ENCODE data around the gene TMX2. TPM values are rescaled to one million over a fixed set of nuclear protein-coding genes. Genes with fewer than 3 reads are reported as not detected.

TMX2 gene
- total RNA-seq, 2 donors from 2014 or later: 58.5 to 74.2 TPM

- H3K4me3 ChIP-seq: no peak overlapping the region
- H3K36me3 ChIP-seq: no peaks in the 10 kb centered on the region
- no peak for DNase-seq (ENCODE audit: low spot score)
- no peak for TF ChIP-seq CTCF (IDR thresholded peaks at IDR 0.05)
- peaks cover 0 to 4% of the 10 kb centered on the region in 2 donors for H3K4me1 ChIP-seq
- no peaks in the 10 kb centered on the region for H3K27me3 ChIP-seq
- no peaks in the 10 kb centered on the region for H3K9me3 ChIP-seq
- H3K27ac ChIP-seq: no peak overlapping the region
Observed at GRCh38 chr11:57758174-57758573, 45.8 kb downstream of the TMX2 start.

- H3K9me3 ChIP-seq: no peaks in the 10 kb centered on the region
- H3K36me3 ChIP-seq: no peaks in the 10 kb centered on the region
- no peaks in the 10 kb centered on the region for H3K27me3 ChIP-seq
- peak within 1 kb of the TSS; percentile 92 to 97 for H3K27ac ChIP-seq
- DNase-seq (ENCODE audit: low spot score): peak; percentile 95
- H3K4me1 ChIP-seq: peaks cover 0 to 33% of the 10 kb centered on the region in 2 donors
- TF ChIP-seq CTCF (IDR thresholded peaks at IDR 0.05): no peak
- peak within 1 kb of the TSS; percentile 66 to 67 for H3K4me3 ChIP-seq
Observed at GRCh38 chr11:57761301-57762234, 49.2 kb downstream of the TMX2 start, which contains the start of gene CTNND1. Gene CTNND1, plus strand, starts transcription at chr11:57761802. Its CDS starts 29,677 bp downstream, at chr11:57791479.

GRCh38 chr11:57762235-57762861 is 50.0 kb downstream of the TMX2 start:
- peaks cover 0 to 35% of the 10 kb centered on the region in 2 donors for H3K4me1 ChIP-seq
- H3K27ac ChIP-seq: peak overlapping the region; percentile 92 to 97
- H3K36me3 ChIP-seq: no peaks in the 10 kb centered on the region
- H3K4me3 ChIP-seq: peak overlapping the region; percentile 66 to 67
- TF ChIP-seq CTCF (IDR thresholded peaks at IDR 0.05): no peak
- DNase-seq (ENCODE audit: low spot score): no peak
- H3K27me3 ChIP-seq: no peaks in the 10 kb centered on the region
- no peaks in the 10 kb centered on the region for H3K9me3 ChIP-seq

GRCh38 chr11:57763568-57763967 is 51.2 kb downstream of the TMX2 start:
- no peak for DNase-seq (ENCODE audit: low spot score)
- peak in 1 of 2 donors; percentile 55 for TF ChIP-seq CTCF (IDR thresholded peaks at IDR 0.05)
- Histone ChIP-seq H3K27me3 (no peaks in the 10 kb centered on the region), H3K9me3 (no peaks in the 10 kb centered on the region), H3K4me1 (peaks cover 0 to 44% of the 10 kb centered on the region in 2 donors), H3K27ac (peak overlapping the region; percentile 92 to 97), H3K4me3 (peak overlapping the region; percentile 66 to 67), H3K36me3 (no peaks in the 10 kb centered on the region)

- no peak for DNase-seq (ENCODE audit: low spot score)
- H3K27ac ChIP-seq: peak overlapping the region; percentile 92 to 97
- no peaks in the 10 kb centered on the region for H3K27me3 ChIP-seq
- no peak for TF ChIP-seq CTCF (IDR thresholded peaks at IDR 0.05)
- H3K9me3 ChIP-seq: no peaks in the 10 kb centered on the region
- no peaks in the 10 kb centered on the region for H3K36me3 ChIP-seq
- H3K4me1 ChIP-seq: peaks cover 0 to 48% of the 10 kb centered on the region in 2 donors
- H3K4me3 ChIP-seq: peak overlapping the region; percentile 66 to 67
Observed at GRCh38 chr11:57764021-57764420, 51.6 kb downstream of the TMX2 start.
